Hypothalamus (tissue), 51 donors: ENCODE results near the gene FAAP24.
"Not testable (repeated sequence)": the region's sequence is repeated elsewhere in the genome, so short reads cannot be mapped to it uniquely, and the experiment has no call there.

ENCODE experiments used
- DNase-seq, 51 donors: peaks; one replicate each; lab custom pipeline; 2025; lab: John Stamatoyannopoulos, UW

FAAP24 gene

DNA sequence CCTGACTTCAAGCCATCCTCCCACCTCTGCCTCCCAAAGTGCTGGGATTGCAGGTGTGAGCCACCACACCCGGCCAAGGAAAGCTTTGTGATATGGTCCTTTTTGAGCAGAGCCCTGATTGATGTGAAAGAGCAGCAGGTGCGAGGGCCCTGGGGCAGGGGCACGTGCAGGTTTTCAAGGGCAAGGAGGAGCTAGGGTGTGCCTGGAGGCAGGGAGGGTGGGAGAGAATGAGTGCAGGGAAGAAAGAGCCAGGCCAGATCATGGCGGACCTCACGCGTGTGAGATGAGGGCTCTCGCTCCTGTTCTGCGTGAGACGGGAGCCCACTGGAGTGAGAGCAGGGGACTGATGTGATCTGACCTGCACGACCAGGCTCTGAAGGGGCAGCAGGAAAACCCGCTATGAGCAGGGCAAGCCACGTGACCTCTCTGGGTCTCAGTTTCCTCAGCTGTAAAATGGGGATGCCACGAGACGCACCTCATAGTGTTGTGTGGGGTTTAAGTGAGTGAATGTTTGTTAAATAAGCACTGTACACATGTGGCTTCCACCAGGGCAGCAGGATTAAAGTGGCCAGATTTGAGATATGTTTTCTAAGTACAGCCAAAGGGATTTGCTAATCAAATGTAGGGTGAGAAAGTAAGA lies 25.8 kb downstream of the FAAP24 start:
- DNase-seq: no peak

DNA sequence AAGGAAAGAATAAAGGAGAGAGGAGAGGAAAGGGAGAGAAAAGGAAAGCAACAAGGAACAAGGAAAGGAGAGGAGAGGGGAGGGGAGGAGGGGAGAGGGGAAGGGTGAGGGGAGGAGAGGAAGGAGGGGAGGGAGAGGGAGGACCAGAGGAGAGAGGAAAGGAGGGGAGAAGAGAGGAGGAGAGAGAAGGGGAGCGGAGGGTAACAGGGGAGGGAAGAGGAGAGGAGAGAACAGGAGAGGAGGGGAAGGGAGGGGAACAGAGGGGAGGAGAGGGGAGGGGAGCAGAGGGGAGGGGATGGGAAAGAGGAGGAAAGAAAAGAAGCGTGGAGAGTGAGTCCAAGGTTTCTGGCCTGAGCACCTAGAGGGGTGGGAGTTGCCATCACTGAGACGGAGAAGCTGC lies 26.7 kb downstream of the FAAP24 start:
- no peak for DNase-seq

DNA sequence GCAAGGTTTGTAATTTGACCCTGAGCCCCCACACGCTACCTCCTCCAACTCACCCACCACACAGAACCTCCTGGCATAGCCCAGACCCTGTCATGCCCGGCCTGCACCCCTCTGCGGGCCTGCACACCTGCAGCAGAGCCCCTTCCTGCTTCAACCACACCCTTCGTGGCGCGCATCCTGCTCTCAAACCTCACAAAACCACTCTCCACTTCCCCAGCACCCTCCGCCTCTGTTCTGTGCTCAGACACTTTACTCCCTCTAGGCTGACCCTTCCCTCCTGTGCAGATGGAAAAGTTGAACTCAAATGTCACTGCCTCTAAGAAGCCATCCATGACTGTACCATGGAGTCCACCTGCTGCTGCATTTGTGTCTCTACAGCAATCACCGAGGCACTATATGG lies 28.5 kb downstream of the FAAP24 start:
- DNase-seq: no peak

DNA sequence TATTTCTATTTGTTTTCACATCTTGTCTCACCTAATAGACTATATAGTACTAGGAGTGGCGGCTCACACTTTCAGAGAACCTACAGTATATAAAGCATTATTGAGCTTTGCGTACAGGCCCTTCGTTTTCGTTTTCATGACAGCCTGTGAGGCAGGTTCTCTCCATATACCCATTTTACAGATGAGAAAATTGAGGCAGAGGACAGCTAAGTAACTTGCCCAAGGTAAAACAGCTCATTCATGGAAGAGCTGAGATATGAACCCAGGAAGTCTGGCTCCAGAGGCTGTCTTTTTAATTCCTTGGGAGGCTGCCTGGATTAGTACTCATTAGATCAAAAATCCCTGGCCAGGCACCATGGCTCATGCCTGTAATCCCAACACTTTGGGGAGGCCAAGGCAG lies 28.9 kb downstream of the FAAP24 start:
- no peak for DNase-seq

DNA sequence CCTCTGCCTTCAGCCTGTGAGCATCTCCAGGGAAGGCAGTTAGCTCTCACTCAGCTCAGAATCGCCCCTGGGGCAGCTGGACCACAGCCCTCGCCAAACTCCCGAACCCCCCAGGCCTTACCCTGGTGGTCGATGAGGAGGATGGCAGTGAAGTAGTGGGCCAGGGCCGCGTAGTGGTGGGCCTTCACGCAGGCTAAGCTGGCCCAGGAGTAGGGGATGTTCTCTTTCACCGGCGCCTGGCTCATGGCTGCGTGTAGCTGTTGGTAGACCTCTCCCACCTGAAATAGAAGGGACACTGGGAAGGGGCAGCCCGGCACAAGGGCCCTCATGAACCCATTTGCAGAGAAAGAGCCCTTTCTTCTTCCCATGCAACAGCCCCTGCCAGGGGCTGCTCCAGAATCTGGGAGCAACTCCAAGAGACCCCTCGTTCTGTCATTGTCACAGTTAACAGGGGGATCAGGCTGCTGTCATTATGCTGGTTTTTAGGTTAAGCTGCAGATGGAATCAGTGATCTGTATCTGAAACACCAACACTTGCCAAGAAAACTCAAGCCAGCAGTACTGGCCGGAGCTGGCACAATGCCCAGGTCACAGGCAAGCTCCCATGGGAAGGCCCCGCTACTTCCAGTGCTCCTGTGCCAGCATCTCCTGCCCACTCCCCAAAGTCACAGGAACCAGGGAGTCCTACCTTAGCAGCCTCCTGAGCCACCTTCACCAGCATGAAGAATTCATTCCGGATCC lies 30.3 kb downstream of the FAAP24 start:
- DNase-seq: peak in 28 of 51 donors; percentile 1 to 49 (median 11)

DNA sequence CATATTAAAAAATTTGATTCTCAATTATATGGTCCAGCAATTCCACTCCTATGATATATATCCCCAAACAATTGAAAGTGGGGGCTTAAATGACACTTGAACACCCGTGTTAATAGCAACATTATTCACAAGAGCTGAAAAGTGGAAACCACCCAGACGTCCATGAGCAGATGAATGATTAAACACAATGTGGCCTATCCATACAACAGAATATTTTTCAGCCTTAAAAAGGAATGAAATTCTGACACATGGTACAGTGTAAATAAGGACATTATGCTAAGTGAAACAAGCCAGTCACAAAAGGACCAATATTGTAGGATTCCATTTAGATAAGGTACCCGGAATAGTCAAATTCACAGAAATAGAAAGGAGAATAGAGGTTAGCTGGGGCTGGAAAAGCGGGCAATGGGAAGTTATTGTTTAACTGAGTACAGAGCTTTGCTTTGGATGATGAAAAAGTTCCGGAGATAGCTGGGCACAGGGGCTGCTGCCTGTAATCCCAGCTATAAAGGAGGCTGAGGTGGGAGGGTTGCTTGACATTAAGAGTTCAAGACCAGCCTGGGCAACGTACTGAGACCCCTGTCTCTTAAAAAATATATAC lies 31.5 kb downstream of the FAAP24 start:
- not testable (repeated sequence) for DNase-seq

DNA sequence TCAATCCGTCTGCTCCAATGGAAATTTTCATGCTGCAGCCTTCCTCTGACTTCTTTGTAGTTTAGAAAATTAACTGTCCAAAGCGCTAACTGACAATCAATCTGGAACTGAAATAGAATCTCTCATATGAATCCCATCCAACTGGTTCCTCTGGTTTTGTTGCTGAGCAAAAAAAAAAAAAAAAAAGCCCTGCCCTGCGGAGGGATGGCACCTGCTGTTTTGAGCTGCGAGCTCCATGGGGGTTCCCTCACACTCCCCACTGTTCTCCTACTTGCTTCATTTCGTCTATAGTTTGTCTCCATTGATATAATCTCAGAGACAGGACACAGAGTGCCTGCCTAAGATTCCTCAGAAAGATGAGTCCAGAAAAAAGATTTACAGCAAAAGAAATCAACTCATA lies 33.4 kb downstream of the FAAP24 start:
- DNase-seq: no peak

DNA sequence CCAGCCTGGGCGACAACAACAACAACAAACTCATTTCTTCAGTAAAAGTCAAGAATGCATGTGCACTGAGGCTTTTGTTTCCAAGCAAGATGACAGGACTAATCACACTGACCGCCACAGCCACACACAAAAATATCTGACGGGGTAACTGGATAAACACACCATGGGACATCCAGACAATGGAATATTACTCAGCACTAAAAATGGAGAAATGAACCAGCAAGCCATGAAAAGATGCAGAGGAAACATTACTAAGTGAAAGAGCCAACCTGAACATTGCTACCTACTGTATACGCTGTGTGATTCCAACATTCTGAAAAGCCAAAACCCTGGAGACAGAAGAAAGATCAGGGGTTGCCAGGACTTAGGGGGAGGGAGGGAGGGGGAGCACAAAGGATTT lies 36.7 kb downstream of the FAAP24 start:
- DNase-seq: no peak

DNA sequence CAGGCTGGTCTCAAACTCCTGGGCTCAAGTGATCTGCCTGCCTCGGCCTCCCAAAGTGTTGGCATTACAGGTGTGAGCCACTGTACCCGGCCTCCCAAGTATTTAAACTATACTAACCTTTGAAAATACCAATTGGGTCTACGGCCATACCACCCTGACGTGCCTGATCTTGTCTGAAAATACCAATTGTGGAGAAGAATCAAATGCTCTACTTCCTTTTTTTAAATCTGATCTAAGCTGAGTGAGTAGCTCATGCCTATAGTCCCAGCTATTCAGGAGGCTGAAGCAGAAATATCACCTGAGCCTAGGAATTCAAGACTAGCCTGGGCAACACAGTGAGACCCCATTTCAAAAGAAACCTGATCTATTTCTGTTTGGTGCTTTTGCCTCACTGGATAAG lies 38.8 kb downstream of the FAAP24 start:
- DNase-seq: not testable (repeated sequence)

DNA sequence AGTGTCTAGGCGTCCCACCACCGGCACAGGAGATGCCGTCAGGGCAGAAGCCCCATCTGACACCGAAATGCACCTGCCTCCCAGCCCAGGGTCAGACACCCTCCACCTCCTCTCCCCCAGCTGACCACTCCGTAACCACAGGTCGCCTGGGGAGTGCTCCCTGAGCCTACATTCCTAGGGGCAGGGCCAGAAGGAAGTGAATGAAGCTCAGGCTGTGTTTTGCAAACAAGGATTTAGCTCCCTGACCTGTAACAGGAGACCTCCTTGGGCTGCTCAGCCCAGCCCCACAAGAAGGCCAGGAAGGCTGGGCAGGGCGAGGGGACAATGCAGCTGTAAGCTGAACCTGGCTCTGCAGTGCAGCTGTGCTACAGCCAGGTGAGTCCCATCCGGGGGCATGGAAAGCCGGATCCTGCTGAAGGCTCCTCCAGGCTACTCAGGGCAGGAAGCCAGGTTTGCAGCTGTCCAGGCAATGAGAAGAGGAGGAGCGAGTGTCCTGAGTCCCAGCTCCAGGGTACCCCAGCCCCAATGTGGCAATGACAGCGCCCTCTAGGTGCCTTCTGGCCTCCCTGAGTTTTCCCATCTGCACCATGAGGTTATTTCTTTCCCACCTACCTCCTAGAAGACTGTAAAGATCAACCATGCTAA lies 50.6 kb downstream of the FAAP24 start:
- DNase-seq: no peak

DNA sequence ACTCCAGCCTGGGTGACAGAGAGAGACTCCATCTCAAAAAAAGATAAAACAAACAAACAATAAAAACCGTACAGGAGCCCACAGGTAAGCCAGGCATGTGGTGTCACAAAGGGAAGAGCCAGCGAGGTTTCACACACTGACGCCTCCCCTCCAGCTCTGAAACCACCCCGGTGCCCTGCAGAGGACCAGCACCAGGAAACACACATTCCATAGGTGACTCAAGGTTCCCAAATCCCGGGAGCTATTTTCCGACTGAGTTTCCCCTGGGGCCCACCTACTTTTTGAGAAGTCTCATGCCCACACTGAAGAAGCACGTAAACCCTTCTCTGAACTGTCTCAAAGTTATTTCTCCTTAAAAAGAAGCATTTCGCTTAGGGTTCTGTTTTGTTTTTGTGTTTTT lies 52.4 kb downstream of the FAAP24 start:
- DNase-seq: no peak

DNA sequence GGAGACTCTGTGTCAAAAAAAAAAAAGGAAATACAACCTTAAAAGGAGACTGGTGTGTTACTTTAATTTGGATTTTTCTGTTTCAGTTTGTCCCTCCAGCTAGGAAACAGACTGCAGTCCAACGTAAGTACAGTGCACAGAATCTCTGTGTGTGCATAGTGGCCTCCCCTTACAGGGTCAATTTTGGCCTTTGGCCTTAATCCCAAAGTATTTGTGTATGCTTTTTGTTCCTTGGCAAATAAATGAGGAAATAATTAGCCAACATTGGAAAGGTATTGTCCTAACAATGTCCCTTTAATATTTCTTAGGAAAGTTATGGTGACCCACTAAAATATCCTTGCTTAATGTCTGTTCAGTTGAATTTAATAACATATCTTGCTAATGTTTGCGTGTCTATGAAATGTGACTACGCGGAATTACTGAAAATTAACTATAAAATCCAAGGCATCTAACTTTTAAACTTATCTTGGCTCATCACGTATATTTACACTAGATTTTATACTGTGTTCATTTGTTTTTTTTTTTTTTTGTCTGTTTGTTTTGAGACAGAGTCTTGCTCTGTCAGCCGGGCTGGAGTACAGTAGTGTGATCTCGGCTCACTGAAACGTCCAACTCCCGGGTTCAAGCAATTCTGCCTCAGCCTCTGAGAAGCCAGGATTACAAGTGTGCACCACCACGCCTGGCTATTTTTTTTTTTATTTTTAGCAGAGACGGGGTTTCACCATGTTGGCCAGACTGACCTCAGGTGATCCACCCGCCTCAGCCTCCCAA lies 53.6 kb downstream of the FAAP24 start:
- DNase-seq: not testable (repeated sequence)

DNA sequence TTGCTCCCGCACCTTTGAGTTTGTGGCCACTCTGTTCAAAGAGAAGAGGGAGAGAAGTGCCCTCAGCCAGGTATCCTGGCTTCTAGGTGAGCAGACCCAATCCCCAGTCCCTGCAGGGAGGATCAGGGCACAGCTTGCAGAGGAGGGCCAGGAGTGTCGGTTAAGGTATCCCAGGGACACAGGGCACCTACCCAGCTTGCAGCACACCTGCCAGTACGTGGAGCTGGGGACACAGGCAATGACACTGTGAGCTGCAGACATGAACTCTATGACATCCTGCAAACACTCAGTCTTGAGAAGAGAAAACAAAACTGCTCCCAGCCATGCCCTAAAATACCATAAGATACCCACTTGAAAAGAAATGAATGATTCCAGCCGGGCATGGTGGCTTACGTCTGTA lies 54.6 kb downstream of the FAAP24 start:
- DNase-seq: not testable (repeated sequence)
